ACHN (cell line): ENCODE results near the gene PLAAT3.

Source experiments
- DNase-seq: peaks from one replicate; pipeline ENCODE4 v3.0.0-alpha.2; 2015
- in situ Hi-C: cut with HindIII; loops from 2 replicates; pipeline ENCODE4 v1.10.0; 2017; ENCODE audit warnings: low sequenced_read_pairs, low pct_ligation_motif_present, low pct_unique_long_range_greater_than_20kb

PLAAT3 gene

GRCh38 chr11:63574856-63575602, 39.2 kb downstream of the PLAAT3 start:
- DNase-seq, result no peak
- in situ Hi-C loops, result no loop called here

GRCh38 chr11:63573881-63574855, 40.1 kb downstream of the PLAAT3 start:
- in situ Hi-C loops, result no loop called here
- DNase-seq, result peak; percentile 78

GRCh38 chr11:63572026-63572688, 42.1 kb downstream of the PLAAT3 start:
- no peak for DNase-seq
- in situ Hi-C loops, result no loop called here

- in situ Hi-C loops, result no loop called here
Measured at GRCh38 chr11:63569570-63569969, 44.7 kb downstream of the PLAAT3 start.

GRCh38 chr11:63567044-63567840, 47.0 kb downstream of the PLAAT3 start:
- in situ Hi-C loops, result no loop called here
- DNase-seq, result peak; percentile 90

More at GRCh38 chr11:63569570-63569969, 44.7 kb downstream of the PLAAT3 start:
- DNase-seq, result no peak

GRCh38 chr11:63564784-63565350, 49.4 kb downstream of the PLAAT3 start:
- no peak for DNase-seq
- in situ Hi-C loops, result no loop called here

GRCh38 chr11:63564056-63564774, 50.0 kb downstream of the PLAAT3 start:
- in situ Hi-C loops, result no loop called here
- DNase-seq, result no peak

- DNase-seq, result no peak
- in situ Hi-C loops, result no loop called here
Measured at GRCh38 chr11:63563201-63564055, 50.8 kb downstream of the PLAAT3 start, which contains the start of gene PLAAT2. Gene PLAAT2, minus strand, starts transcription at chr11:63563379. Its CDS starts 55 bp downstream, at chr11:63563324.

- in situ Hi-C loops, result no loop called here
- DNase-seq, result peak; percentile 22
Measured at GRCh38 chr11:63560506-63561180, 53.6 kb downstream of the PLAAT3 start.

GRCh38 chr11:63558459-63559157, 55.6 kb downstream of the PLAAT3 start:
- DNase-seq, result no peak
- in situ Hi-C loops, result no loop called here

- in situ Hi-C loops, result no loop called here
- no peak for DNase-seq
Measured at GRCh38 chr11:63557570-63557969, 56.7 kb downstream of the PLAAT3 start.

- in situ Hi-C loops, result no loop called here
- DNase-seq, result no peak
Measured at GRCh38 chr11:63556404-63557013, 57.7 kb downstream of the PLAAT3 start.

GRCh38 chr11:63554877-63555223, 59.4 kb downstream of the PLAAT3 start:
- in situ Hi-C loops, result no loop called here
- DNase-seq, result no peak

GRCh38 chr11:63553759-63554158, 60.5 kb downstream of the PLAAT3 start:
- no peak for DNase-seq
- in situ Hi-C loops, result no loop called here

GRCh38 chr11:63552921-63553320, 61.3 kb downstream of the PLAAT3 start:
- in situ Hi-C loops, result no loop called here
- no peak for DNase-seq
